Body of pancreas (tissue), 4 donors: ENCODE measurements around the gene ELOA. TPM values are rescaled to one million over a fixed set of nuclear protein-coding genes. Genes with fewer than 3 reads are reported as not detected.

Source experiments
- ATAC-seq: fragments of 150-250 bp; one replicate; pipeline ENCODE4 v1.9.1; 2016
- DNase-seq, 4 donors: peaks; one replicate each; pipeline ENCODE4 v3.0.0-alpha.2; 2019
- H3K27ac ChIP-seq, 4 donors: fragments of 200-600 bp; sonication (generic); 1 replicate in 3 of 4; 2 replicates in 1 of 4; pipeline versions ENCODE4 v1.5.1 to v1.6.1; 2016 to 2019; ENCODE audit warnings: mild to moderate bottlenecking in 1 of 4, mixed read lengths in 1 of 4, moderate library complexity in 1 of 4
- H3K27me3 ChIP-seq, 2 donors: fragments of 200-600 bp; sonication (generic); one replicate each; pipeline ENCODE4 v1.6.0; 2016; ENCODE audit warnings: mild to moderate bottlenecking in 1 of 2
- H3K36me3 ChIP-seq, 2 donors: fragments of 200-600 bp; sonication (generic); replicated peaks in 1 of 2; 2 replicates each; pipeline ENCODE4 v1.5.1; 2016; ENCODE audit warnings: low read depth in 2 of 2; ENCODE audit not compliant: insufficient read depth in 1 of 2
- H3K4me1 ChIP-seq: fragments of 200-600 bp; sonication (generic); one replicate; pipeline ENCODE4 v1.6.0; 2016
- H3K4me3 ChIP-seq, 2 donors: fragments of 200-600 bp; sonication (generic); 1 replicate in 1 of 2; 2 replicates in 1 of 2; pipeline ENCODE4 v1.5.1; 2016 to 2019
- H3K9me3 ChIP-seq, 3 donors: fragments of 200-600 bp; sonication (generic); 1 replicate in 2 of 3; 2 replicates in 1 of 3; pipeline ENCODE4 v1.5.1; 2016
- POLR2A ChIP-seq, 3 donors: fragments of 450-650 bp; IDR thresholded peaks; one replicate each; pipeline ENCODE4 v1.6.1; 2016; ENCODE audit warnings: antibody characterized with exemption in 3 of 3, mild to moderate bottlenecking in 2 of 3
- WGBS, 2 donors: methylation state at CpG; one replicate each; pipeline ENCODE4 v1.1.5; 2017; 5-methylcytosine and 5-hydroxymethylcytosine counted together
- intact Hi-C: fragments of 100-400 bp; cut with DNase I; formaldehyde crosslinking; loops from one replicate; pipeline ENCODE4 v1.15.1; 2023
- total RNA-seq, 2 donors: library from RNA; depleted of rRNA; stranded (reverse); fragments of >200 nt; gene quantifications; one replicate each; pipeline ENCODE4 v1.1.0, GENCODE V29; 2016
- TF ChIP-seq, protein P1 (sequence below), 7 experiments: fragments of 450-650 bp in 4 of 7; fragments of 200-600 bp in 3 of 7; sonication (generic) in 3 of 7; IDR thresholded peaks; one replicate each; pipeline ENCODE4 v1.5.1; 2016 to 2019; ENCODE audit warnings: antibody characterized with exemption in 7 of 7

ELOA gene, protein sequence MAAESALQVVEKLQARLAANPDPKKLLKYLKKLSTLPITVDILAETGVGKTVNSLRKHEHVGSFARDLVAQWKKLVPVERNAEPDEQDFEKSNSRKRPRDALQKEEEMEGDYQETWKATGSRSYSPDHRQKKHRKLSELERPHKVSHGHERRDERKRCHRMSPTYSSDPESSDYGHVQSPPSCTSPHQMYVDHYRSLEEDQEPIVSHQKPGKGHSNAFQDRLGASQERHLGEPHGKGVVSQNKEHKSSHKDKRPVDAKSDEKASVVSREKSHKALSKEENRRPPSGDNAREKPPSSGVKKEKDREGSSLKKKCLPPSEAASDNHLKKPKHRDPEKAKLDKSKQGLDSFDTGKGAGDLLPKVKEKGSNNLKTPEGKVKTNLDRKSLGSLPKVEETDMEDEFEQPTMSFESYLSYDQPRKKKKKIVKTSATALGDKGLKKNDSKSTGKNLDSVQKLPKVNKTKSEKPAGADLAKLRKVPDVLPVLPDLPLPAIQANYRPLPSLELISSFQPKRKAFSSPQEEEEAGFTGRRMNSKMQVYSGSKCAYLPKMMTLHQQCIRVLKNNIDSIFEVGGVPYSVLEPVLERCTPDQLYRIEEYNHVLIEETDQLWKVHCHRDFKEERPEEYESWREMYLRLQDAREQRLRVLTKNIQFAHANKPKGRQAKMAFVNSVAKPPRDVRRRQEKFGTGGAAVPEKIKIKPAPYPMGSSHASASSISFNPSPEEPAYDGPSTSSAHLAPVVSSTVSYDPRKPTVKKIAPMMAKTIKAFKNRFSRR
- total RNA-seq, result 10 to 100 TPM; 22.6 to 28.0 TPM

DNA sequence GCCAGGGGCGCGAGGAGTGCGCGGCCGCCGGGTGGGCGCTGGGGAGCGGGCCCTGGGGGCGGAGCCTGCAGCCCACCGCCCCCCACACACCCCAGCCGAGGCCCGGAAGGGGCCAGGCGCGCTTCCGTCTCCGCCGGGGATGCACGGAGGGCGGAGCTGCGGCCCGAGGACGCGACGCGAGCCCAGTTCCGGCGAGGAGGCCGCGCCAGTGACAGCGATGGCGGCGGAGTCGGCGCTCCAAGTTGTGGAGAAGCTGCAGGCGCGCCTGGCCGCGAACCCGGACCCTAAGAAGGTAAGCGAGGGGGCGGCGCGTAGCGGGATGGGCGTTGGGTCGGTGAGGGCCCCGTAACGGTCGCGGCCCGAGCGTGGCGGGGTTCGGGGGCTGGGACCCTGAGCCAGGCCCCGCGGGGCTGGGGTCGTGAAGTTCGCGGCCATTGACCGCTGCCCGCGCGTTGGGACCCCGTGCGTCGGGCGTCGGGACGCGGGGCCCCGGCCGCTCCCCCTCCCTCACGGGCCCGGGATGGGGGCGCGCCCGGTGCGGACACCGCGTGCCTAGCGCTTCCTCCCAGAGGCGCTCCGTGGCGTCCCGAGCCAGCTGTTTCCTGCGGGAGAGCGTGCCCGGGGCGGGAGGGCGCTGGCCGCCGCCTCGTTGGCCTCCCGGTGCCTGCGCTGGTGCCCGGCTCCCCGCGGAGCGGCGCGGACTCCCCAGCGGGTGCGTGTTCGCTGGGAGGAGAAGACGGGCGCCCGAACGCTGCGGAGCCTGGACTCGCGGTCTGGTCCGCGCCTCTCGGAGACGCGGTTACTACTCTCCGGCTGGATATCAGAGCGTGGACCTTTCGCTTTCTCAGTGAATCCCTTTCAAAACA is at the start of gene ELOA:
Gene ELOA, plus strand, starts transcription at position 185 of the 866 bp plus-strand sequence. Its CDS starts 33 bp downstream, at position 218.
- Histone ChIP-seq H3K36me3 (no peaks in the 10 kb centered on the region), H3K27me3 (no peaks in the 10 kb centered on the region), H3K9me3 (no peaks in the 10 kb centered on the region), H3K4me1 (peaks cover 45% of the 10 kb centered on the region), H3K27ac (peak within 1 kb of the TSS; percentile 75 to 92 (median 88)), H3K4me3 (peak within 1 kb of the TSS; percentile 54 to 93)
- TF ChIP-seq POLR2A (IDR thresholded peaks at IDR 0.05), result peak; percentile 79 to 86 (median 84)
- TF ChIP-seq, protein P1, sequence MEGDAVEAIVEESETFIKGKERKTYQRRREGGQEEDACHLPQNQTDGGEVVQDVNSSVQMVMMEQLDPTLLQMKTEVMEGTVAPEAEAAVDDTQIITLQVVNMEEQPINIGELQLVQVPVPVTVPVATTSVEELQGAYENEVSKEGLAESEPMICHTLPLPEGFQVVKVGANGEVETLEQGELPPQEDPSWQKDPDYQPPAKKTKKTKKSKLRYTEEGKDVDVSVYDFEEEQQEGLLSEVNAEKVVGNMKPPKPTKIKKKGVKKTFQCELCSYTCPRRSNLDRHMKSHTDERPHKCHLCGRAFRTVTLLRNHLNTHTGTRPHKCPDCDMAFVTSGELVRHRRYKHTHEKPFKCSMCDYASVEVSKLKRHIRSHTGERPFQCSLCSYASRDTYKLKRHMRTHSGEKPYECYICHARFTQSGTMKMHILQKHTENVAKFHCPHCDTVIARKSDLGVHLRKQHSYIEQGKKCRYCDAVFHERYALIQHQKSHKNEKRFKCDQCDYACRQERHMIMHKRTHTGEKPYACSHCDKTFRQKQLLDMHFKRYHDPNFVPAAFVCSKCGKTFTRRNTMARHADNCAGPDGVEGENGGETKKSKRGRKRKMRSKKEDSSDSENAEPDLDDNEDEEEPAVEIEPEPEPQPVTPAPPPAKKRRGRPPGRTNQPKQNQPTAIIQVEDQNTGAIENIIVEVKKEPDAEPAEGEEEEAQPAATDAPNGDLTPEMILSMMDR (IDR thresholded peaks at IDR 0.05), result peak in 1 of 7 experiments; percentile 2
- DNase-seq (peak; percentile 69 to 82 (median 74)), ATAC-seq (peak; percentile 87)
- 0% methylated on average over 2 to 99 of the region's 119 CpGs for WGBS, 2 donors
- intact Hi-C loops, result no loop called here

DNA sequence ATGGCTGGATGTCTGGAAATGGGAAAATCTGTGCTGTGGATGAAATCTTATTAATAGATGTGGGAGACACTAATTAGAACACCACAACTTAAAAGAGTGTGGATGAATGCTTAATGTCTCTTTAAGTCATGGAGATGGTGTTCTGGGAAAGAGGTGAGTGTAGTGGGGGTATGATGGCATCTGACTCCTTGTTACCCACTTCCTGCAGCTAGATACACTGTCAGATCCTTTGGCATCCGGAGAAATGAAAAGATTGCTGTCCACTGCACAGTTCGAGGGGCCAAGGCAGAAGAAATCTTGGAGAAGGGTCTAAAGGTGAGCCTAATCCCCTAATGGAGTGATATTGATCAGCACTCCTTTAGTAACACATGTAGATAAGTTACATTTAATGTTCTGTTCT is 49.7 kb upstream of the ELOA start:
- intact Hi-C loops, result no loop called here
- Histone ChIP-seq H3K36me3 (peaks cover 6 to 18% of the 10 kb centered on the region in 2 donors), H3K9me3 (no peaks in the 10 kb centered on the region), H3K27me3 (no peaks in the 10 kb centered on the region), H3K4me3 (no peak overlapping the region), H3K4me1 (peaks cover 45% of the 10 kb centered on the region), H3K27ac (peak overlapping the region in 2 of 4 donors; percentile 7 to 90)
- no peak for DNase-seq
- ATAC-seq, result no peak
- 55 to 64% methylated on average over 2 of the region's 2 CpGs for WGBS, 2 donors
- TF ChIP-seq POLR2A (IDR thresholded peaks at IDR 0.05), result no peak
- TF ChIP-seq, protein P1 (IDR thresholded peaks at IDR 0.05), result no peak

DNA sequence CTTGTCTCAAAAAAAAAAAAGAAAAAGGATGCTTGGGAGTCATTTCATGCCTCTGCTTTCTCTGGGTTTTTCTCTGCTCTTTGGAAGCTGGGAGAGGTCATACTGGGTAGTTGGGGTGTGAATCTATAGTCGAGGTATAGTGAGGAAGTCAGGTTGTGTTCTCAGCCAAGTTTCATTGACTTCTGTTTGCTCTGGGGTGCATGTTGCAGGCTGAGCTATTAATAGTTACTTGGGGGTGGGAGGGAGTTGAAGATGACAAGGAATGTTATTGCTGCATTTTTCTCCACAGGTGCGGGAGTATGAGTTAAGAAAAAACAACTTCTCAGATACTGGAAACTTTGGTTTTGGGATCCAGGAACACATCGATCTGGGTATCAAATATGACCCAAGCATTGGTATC is 48.9 kb upstream of the ELOA start:
- intact Hi-C loops, result no loop called here
- Histone ChIP-seq H3K27me3 (no peaks in the 10 kb centered on the region), H3K4me1 (peaks cover 45% of the 10 kb centered on the region), H3K9me3 (no peaks in the 10 kb centered on the region), H3K36me3 (peaks cover 6 to 19% of the 10 kb centered on the region in 2 donors), H3K27ac (no peak overlapping the region), H3K4me3 (no peak overlapping the region)
- ATAC-seq (no peak), DNase-seq (no peak)
- WGBS, 2 donors, result 30 to 43% methylated on average over 3 of the region's 3 CpGs
- TF ChIP-seq POLR2A (IDR thresholded peaks at IDR 0.05), result no peak
- TF ChIP-seq, protein P1 (IDR thresholded peaks at IDR 0.05), result no peak

DNA sequence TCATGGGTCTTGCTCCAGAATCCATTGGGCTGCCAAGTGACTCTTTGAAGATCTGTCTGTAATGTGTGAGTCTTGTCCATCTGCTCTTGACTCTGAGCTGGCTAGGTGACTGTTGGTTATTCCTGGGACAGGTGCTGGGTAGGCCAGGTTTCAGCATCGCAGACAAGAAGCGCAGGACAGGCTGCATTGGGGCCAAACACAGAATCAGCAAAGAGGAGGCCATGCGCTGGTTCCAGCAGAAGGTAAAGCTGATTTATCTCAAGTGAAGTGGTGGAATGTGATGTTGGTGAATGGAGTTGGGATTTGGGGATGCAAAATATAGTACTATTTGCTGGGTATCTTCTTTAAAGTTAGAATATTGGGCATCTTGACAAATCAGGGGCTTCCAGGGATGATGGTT is 47.6 kb upstream of the ELOA start:
- H3K4me1 ChIP-seq, result peaks cover 45% of the 10 kb centered on the region
- intact Hi-C loops, result no loop called here
- WGBS, 2 donors, result 91 to 97% methylated on average over 3 of the region's 3 CpGs

More for the DNA sequence above, 47.6 kb upstream of the ELOA start:
- H3K27me3 ChIP-seq, result no peaks in the 10 kb centered on the region
- no peak for TF ChIP-seq POLR2A (IDR thresholded peaks at IDR 0.05)
- TF ChIP-seq, protein P1 (IDR thresholded peaks at IDR 0.05), result no peak
- H3K36me3 ChIP-seq, result peaks cover 11 to 19% of the 10 kb centered on the region in 2 donors
- no peak for ATAC-seq
- no peak overlapping the region for H3K4me3 ChIP-seq
- H3K27ac ChIP-seq, result no peak overlapping the region
- DNase-seq, result no peak
- no peaks in the 10 kb centered on the region for H3K9me3 ChIP-seq
